B cell (primary cell): ENCODE results near the gene AKAP6. TPM values are rescaled to one million over a fixed set of nuclear protein-coding genes. Genes with fewer than 3 reads are reported as not detected.

Experiments
- ATAC-seq: fragments of 200-7000 bp; cut with Tn5 transposase; one replicate; pipeline ENCODE4 v1.10.0; 2021; ENCODE audit warnings: low read depth, mild to moderate bottlenecking, moderate number of reproducible peaks, moderate library complexity
- CTCF ChIA-PET: fragments of 350-600 bp; sonication (Branson Sonifier 250); formaldehyde crosslinking; loops from one replicate; lab custom pipeline; 2021; ENCODE audit warnings: antibody characterized with exemption, inconsistent platforms; lab: Charles Lee
- POLR2A ChIA-PET: fragments of 350-600 bp; sonication (Branson Sonifier 250); formaldehyde crosslinking; loops from one replicate; lab custom pipeline; 2021; ENCODE audit warnings: antibody characterized with exemption; lab: Charles Lee
- DNase-seq: peaks from one replicate; pipeline ENCODE4 v3.0.0; 2013
- H2AFZ ChIP-seq: 2 replicates; pipeline ENCODE4 v1.6.1; 2012; ENCODE audit warnings: mild to moderate bottlenecking, low read depth, low read length; ENCODE audit not compliant: insufficient read depth, poor library complexity, severe bottlenecking
- H3K27ac ChIP-seq, 2 donors: 1 replicate in 1 of 2; 2 replicates in 1 of 2; pipeline ENCODE4 v1.5.1; 2012 to 2013; ENCODE audit warnings: low read length in 2 of 2, mild to moderate bottlenecking in 2 of 2, moderate library complexity in 1 of 2
- H3K27me3 ChIP-seq, 4 experiments: fragments of 200-600 bp in 1 of 4; sonication (generic) in 1 of 4; replicated peaks in 1 of 4; 1 replicate in 2 of 4; 2 replicates in 2 of 4; pipeline versions ENCODE4 v1.6.1 to v1.7.0; 2013 to 2016; ENCODE audit warnings: low read length in 3 of 4, mild to moderate bottlenecking in 2 of 4, mixed read lengths in 1 of 4, moderate library complexity in 1 of 4; ENCODE audit not compliant: insufficient read depth in 4 of 4, control insufficient read depth in 3 of 4; ENCODE audit errors: control extremely low read depth in 1 of 4
- H3K36me3 ChIP-seq, 2 experiments: replicated peaks in 1 of 2; 1 replicate in 1 of 2; 2 replicates in 1 of 2; pipeline versions ENCODE4 v1.6.1 to v1.7.1; 2013; ENCODE audit warnings: low read length in 1 of 2; ENCODE audit not compliant: insufficient read depth in 2 of 2, control insufficient read depth in 1 of 2; ENCODE audit errors: control extremely low read depth in 1 of 2, extremely low read depth in 1 of 2
- H3K4me1 ChIP-seq, 2 donors: fragments of 200-600 bp in 1 of 2; sonication (generic) in 1 of 2; 1 replicate in 1 of 2; 2 replicates in 1 of 2; pipeline versions ENCODE4 v1.5.1 to v1.6.1; 2013 to 2017; ENCODE audit warnings: low read length in 2 of 2; ENCODE audit not compliant: control insufficient read depth in 2 of 2, insufficient read depth in 2 of 2
- H3K4me2 ChIP-seq: replicated peaks from 2 replicates; pipeline ENCODE3; 2012; ENCODE audit warnings: mild to moderate bottlenecking, low read depth, low read length; ENCODE audit not compliant: poor library complexity, severe bottlenecking
- H3K4me3 ChIP-seq, 5 experiments: fragments of 200-600 bp in 1 of 5; sonication (generic) in 1 of 5; 1 replicate in 3 of 5; 2 replicates in 2 of 5; pipeline versions ENCODE4 v1.5.1 to v1.7.0; 2011 to 2016; ENCODE audit warnings: low read length in 4 of 5, mild to moderate bottlenecking in 4 of 5, low read depth in 2 of 5, control low read depth in 1 of 5, moderate library complexity in 1 of 5; ENCODE audit not compliant: insufficient read depth in 1 of 5; ENCODE audit errors: control extremely low read depth in 1 of 5, extremely low read depth in 1 of 5
- H3K79me2 ChIP-seq: fragments of 200-600 bp; sonication (generic); one replicate; pipeline ENCODE4 v1.6.0; 2016; ENCODE audit warnings: low read length; ENCODE audit not compliant: control insufficient read depth, insufficient read depth
- H3K9ac ChIP-seq: fragments of 200-600 bp; sonication (generic); 2 replicates; pipeline ENCODE4 v1.6.1; 2017; ENCODE audit warnings: mild to moderate bottlenecking, low read length, moderate library complexity
- H3K9me3 ChIP-seq, 3 donors: one replicate each; pipeline versions ENCODE4 v1.6.1 to v1.7.1; 2013; ENCODE audit warnings: low read length in 2 of 3; ENCODE audit not compliant: control insufficient read depth in 2 of 3, insufficient read depth in 1 of 3; ENCODE audit errors: control extremely low read depth in 1 of 3
- H4K20me1 ChIP-seq: 2 replicates; pipeline ENCODE4 v1.6.0; 2012; ENCODE audit warnings: mild to moderate bottlenecking, low read length; ENCODE audit not compliant: insufficient read depth, control insufficient read depth, poor library complexity, severe bottlenecking
- H3K27ac Mint-ChIP-seq: one replicate; pipeline ENCODE4 v1.8.0; 2021; ENCODE audit warnings: mixed read lengths
- H3K27me3 Mint-ChIP-seq: one replicate; pipeline ENCODE4 v1.8.0; 2021; ENCODE audit warnings: mixed read lengths
- H3K4me1 Mint-ChIP-seq: one replicate; pipeline ENCODE4 v1.8.0; 2021; ENCODE audit warnings: mixed read lengths
- H3K4me3 Mint-ChIP-seq: one replicate; pipeline ENCODE4 v1.8.0; 2021; ENCODE audit warnings: mixed read lengths
- H3K9me3 Mint-ChIP-seq: one replicate; pipeline ENCODE4 v1.8.0; 2022; ENCODE audit warnings: mixed read lengths; ENCODE audit not compliant: insufficient read depth
- EZH2 ChIP-seq: IDR thresholded peaks from 2 replicates; pipeline ENCODE4 v1.6.1; 2012; ENCODE audit warnings: borderline replicate concordance, low read depth, mild to moderate bottlenecking, moderate library complexity, low read length; ENCODE audit not compliant: insufficient read depth, poor library complexity, severe bottlenecking
- WGBS: methylation state at CpG from one replicate; pipeline ENCODE4 v1.1.5; 2013; ENCODE audit warnings: missing lambda C conversion rate; ENCODE audit not compliant: insufficient coverage; 5-methylcytosine and 5-hydroxymethylcytosine counted together
- intact Hi-C: fragments of 100-400 bp; cut with micrococcal nuclease; formaldehyde crosslinking; loops from one replicate; pipeline ENCODE4 v1.10.0; 2022
- polyA plus RNA-seq: library from polyadenylated mRNA; depleted of rRNA; stranded (reverse); fragments of >200 nt; gene quantifications from 2 replicates; pipeline ENCODE4 v1.2.3, GENCODE V29; 2012
- total RNA-seq, 2 donors: library from RNA; stranded (reverse); fragments of 120-200 nt in 1 of 2; gene quantifications; 1 replicate in 1 of 2; 2 replicates in 1 of 2; pipeline versions ENCODE4 v1.2.3 to v1.2.4, GENCODE V29; 2013 to 2022
- TF ChIP-seq, protein P1 (sequence below): fragments of 200-600 bp; IDR thresholded peaks from one replicate; pipeline ENCODE4 v1.8.0; 2022; ENCODE audit warnings: antibody characterized with exemption, mild to moderate bottlenecking

Gene AKAP6
- total and polyA plus RNA-seq, 2 donors (not counting 1 experiment from before 2014, with no cell fraction given), result 1.4 to 2.8 TPM

DNA sequence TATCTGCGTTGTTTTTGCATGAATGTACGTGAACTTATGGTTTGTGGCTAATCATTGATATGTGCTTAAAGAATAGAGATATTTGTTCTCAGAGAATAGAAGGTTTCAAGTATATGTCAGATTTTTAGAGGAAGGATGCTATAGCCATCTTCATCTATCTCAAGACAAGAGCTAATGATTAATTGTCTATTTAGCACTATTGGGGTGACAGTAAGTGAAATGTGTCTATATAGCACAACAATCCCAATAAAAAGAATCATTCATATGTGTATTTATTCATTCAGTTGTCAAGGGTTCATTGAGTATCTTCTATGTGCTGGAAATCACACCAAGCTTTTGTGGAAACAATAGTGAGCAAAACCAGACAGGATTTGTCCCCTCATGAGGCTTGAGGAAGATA is 310.1 kb downstream of the AKAP6 start:
- no peak overlapping the region for H3K4me3 ChIP-seq
- no peak overlapping the region for H3K27ac ChIP-seq
- no peaks in the 10 kb centered on the region for H3K4me1 ChIP-seq
- Mint-ChIP-seq H3K9me3 (no peaks in the 10 kb centered on the region), H3K27me3 (no peaks in the 10 kb centered on the region), H3K4me3 (no peak overlapping the region), H3K4me1 (no peaks in the 10 kb centered on the region), H3K27ac (no peak overlapping the region)
- H2AFZ ChIP-seq, result no peak overlapping the region
- H3K27me3 ChIP-seq, result no peaks in the 10 kb centered on the region
- H3K9ac ChIP-seq, result no peak overlapping the region
- no peaks in the 10 kb centered on the region for H3K9me3 ChIP-seq
- TF ChIP-seq, protein P1, sequence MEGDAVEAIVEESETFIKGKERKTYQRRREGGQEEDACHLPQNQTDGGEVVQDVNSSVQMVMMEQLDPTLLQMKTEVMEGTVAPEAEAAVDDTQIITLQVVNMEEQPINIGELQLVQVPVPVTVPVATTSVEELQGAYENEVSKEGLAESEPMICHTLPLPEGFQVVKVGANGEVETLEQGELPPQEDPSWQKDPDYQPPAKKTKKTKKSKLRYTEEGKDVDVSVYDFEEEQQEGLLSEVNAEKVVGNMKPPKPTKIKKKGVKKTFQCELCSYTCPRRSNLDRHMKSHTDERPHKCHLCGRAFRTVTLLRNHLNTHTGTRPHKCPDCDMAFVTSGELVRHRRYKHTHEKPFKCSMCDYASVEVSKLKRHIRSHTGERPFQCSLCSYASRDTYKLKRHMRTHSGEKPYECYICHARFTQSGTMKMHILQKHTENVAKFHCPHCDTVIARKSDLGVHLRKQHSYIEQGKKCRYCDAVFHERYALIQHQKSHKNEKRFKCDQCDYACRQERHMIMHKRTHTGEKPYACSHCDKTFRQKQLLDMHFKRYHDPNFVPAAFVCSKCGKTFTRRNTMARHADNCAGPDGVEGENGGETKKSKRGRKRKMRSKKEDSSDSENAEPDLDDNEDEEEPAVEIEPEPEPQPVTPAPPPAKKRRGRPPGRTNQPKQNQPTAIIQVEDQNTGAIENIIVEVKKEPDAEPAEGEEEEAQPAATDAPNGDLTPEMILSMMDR, result no peak
- no peak for TF ChIP-seq EZH2
- intact Hi-C loops, result no loop called here
- DNase-seq (no peak), ATAC-seq (no peak)
- POLR2A ChIA-PET, result no interaction called here
- no peaks in the 10 kb centered on the region for H3K36me3 ChIP-seq
- no peak overlapping the region for H3K4me2 ChIP-seq
- H4K20me1 ChIP-seq, result no peaks in the 10 kb centered on the region
- no peaks in the 10 kb centered on the region for H3K79me2 ChIP-seq
- WGBS, result 100% methylated on average over 1 of the region's 2 CpGs
- CTCF ChIA-PET, result no interaction called here

DNA sequence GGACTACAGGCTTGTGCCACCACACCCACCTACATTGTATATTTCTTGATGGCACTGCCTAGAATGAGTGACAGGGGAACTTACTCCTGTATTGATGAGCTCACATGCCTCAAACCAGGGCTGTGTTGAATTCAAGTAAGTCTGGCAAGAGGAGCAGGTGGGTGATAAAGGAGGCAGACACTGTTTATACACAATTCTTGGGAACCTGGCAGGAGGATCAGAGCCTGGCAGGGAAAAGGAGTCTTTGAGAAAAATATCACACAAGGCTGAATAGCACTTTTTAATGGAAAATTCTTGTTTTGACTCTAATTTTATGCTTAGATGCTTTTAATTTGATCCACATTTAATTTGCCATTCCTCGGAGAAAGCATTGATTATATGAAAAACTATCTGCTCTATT is 316.5 kb downstream of the AKAP6 start:
- ATAC-seq, result no peak
- Mint-ChIP-seq H3K9me3 (no peaks in the 10 kb centered on the region), H3K27ac (no peak overlapping the region), H3K27me3 (no peaks in the 10 kb centered on the region), H3K4me1 (no peaks in the 10 kb centered on the region), H3K4me3 (no peak overlapping the region)
- H3K79me2 ChIP-seq, result no peaks in the 10 kb centered on the region
- no peaks in the 10 kb centered on the region for H3K27me3 ChIP-seq
- DNase-seq, result no peak
- no peak overlapping the region for H3K9ac ChIP-seq
- H4K20me1 ChIP-seq, result no peaks in the 10 kb centered on the region
- H3K4me3 ChIP-seq, result no peak overlapping the region
- WGBS, result no CpG with 5 or more reads among the region's 1 CpG
- no peak overlapping the region for H3K27ac ChIP-seq
- H3K9me3 ChIP-seq, result no peaks in the 10 kb centered on the region
- no peaks in the 10 kb centered on the region for H3K36me3 ChIP-seq
- no peak overlapping the region for H2AFZ ChIP-seq
- ChIA-PET POLR2A (no interaction called here), CTCF (no interaction called here)
- intact Hi-C loops, result no loop called here
- no peak for TF ChIP-seq EZH2
- TF ChIP-seq, protein P1, result no peak
- no peaks in the 10 kb centered on the region for H3K4me1 ChIP-seq
- H3K4me2 ChIP-seq, result no peak overlapping the region
